G401.6 (cell line): ENCODE results near the gene CLMN.

Source experiments
- FAIRE-seq: peaks from 2 replicates; lab custom pipeline; 2012; peaks lifted over from hg19 to GRCh38; lab: Jason Lieb, UNC

The CLMN gene

GRCh38 chr14:95261616-95262510, 57.8 kb downstream of the CLMN start:
- no peak for FAIRE-seq

GRCh38 chr14:95260537-95261361, 59.0 kb downstream of the CLMN start:
- no peak for FAIRE-seq

GRCh38 chr14:95258754-95259593, 60.7 kb downstream of the CLMN start:
- no peak for FAIRE-seq

- FAIRE-seq = no peak
These were observed 61.6 kb downstream of the CLMN start for GRCh38 chr14:95258156-95258555.

GRCh38 chr14:95257521-95257920, 62.2 kb downstream of the CLMN start:
- FAIRE-seq = no peak

- no peak for FAIRE-seq
These were observed 63.0 kb downstream of the CLMN start for GRCh38 chr14:95256776-95257060.

- FAIRE-seq = no peak
These were observed 63.5 kb downstream of the CLMN start for GRCh38 chr14:95256002-95256775.

- no peak for FAIRE-seq
These were observed 64.2 kb downstream of the CLMN start for GRCh38 chr14:95255487-95255886.

GRCh38 chr14:95255013-95255412, 64.7 kb downstream of the CLMN start:
- FAIRE-seq = no peak

- FAIRE-seq = no peak
These were observed 65.4 kb downstream of the CLMN start for GRCh38 chr14:95254288-95254687.

- FAIRE-seq = no peak
These were observed 66.6 kb downstream of the CLMN start for GRCh38 chr14:95253039-95253630.

GRCh38 chr14:95252219-95252618, 67.5 kb downstream of the CLMN start:
- FAIRE-seq = no peak

GRCh38 chr14:95250936-95251335, 68.8 kb downstream of the CLMN start:
- FAIRE-seq = no peak

- no peak for FAIRE-seq
These were observed 69.5 kb downstream of the CLMN start for GRCh38 chr14:95250140-95250769.

GRCh38 chr14:95248432-95248831, 71.3 kb downstream of the CLMN start:
- no peak for FAIRE-seq

GRCh38 chr14:95246870-95247269, 72.8 kb downstream of the CLMN start:
- no peak for FAIRE-seq

- FAIRE-seq = no peak
These were observed 74.4 kb downstream of the CLMN start for GRCh38 chr14:95245334-95245733.

- no peak for FAIRE-seq
These were observed 75.1 kb downstream of the CLMN start for GRCh38 chr14:95244587-95244986.

- no peak for FAIRE-seq
These were observed 76.8 kb downstream of the CLMN start for GRCh38 chr14:95242870-95243269.

GRCh38 chr14:95240859-95241813, 78.6 kb downstream of the CLMN start:
- FAIRE-seq = no peak
